Endothelial cell of umbilical vein (primary cell): Measurements from ENCODE around the gene TNKS2.

ENCODE experiments used
- CTCF ChIP-seq, 2 donors: IDR thresholded peaks; 1 replicate in 1 of 2; 2 replicates in 1 of 2; pipeline ENCODE4 v1.5.1; 2011; ENCODE audit warnings: low read length in 2 of 2, mild to moderate bottlenecking in 2 of 2, moderate library complexity in 2 of 2, control low read depth in 1 of 2, inconsistent platforms in 1 of 2, low read depth in 1 of 2; ENCODE audit not compliant: insufficient read depth in 1 of 2; ENCODE audit errors: extremely low read depth in 1 of 2
- EZH2 ChIP-seq: IDR thresholded peaks from 2 replicates; pipeline ENCODE4 v1.6.1; 2012; ENCODE audit warnings: borderline replicate concordance, low read depth, mild to moderate bottlenecking, moderate library complexity, low read length, inconsistent platforms; ENCODE audit not compliant: severe bottlenecking
- FOS ChIP-seq: IDR thresholded peaks from 2 replicates; pipeline ENCODE4 v1.6.1; 2011; ENCODE audit warnings: mild to moderate bottlenecking, low read length, moderate library complexity, borderline replicate concordance; ENCODE audit not compliant: insufficient read depth
- GATA2 ChIP-seq: IDR thresholded peaks from 2 replicates; pipeline ENCODE4 v1.7.0; 2011; ENCODE audit warnings: low read depth, mild to moderate bottlenecking, moderate library complexity, mixed read lengths, low read length; ENCODE audit not compliant: insufficient read length, insufficient read depth
- JUN ChIP-seq: IDR thresholded peaks from 2 replicates; pipeline ENCODE4 v1.6.1; 2011; ENCODE audit warnings: borderline replicate concordance, low read depth; ENCODE audit not compliant: insufficient read length, insufficient read depth
- MAX ChIP-seq: IDR thresholded peaks from 2 replicates; pipeline ENCODE4 v1.6.1; 2011; ENCODE audit not compliant: insufficient read depth, insufficient read length
- MYC ChIP-seq: IDR thresholded peaks from one replicate; pipeline ENCODE4 v1.6.1; 2011; ENCODE audit warnings: mild to moderate bottlenecking, low read depth, low read length
- POLR2A ChIP-seq: IDR thresholded peaks from 2 replicates; pipeline ENCODE4 v1.6.1; 2012; ENCODE audit warnings: low read depth, mild to moderate bottlenecking, control low read depth, low read length
- POLR2AphosphoS5 ChIP-seq: IDR thresholded peaks from 2 replicates; pipeline ENCODE4 v1.6.1; 2012; ENCODE audit warnings: low read depth, mild to moderate bottlenecking, control low read depth, low read length, moderate library complexity; ENCODE audit not compliant: insufficient read depth

- TF ChIP-seq EZH2 (no peak), CTCF (IDR thresholded peaks at IDR 0.05; ENCODE audit: extremely low read depth in 1 of 2, insufficient read depth in 1 of 2, low read depth in 1 of 2, low read length in 2 of 2) (no peak), FOS (no peak), POLR2A (no peak), POLR2AphosphoS5 (no peak), MYC (no peak), MAX (no peak), JUN (no peak), GATA2 (no peak)
Measured at GRCh38 chr10:91813251-91813650, 15.0 kb downstream of the TNKS2 start.
